ENCODE data around the gene PCCA.
"Not testable (repeated sequence)": the region's sequence is repeated elsewhere in the genome, so short reads cannot be mapped to it uniquely, and the experiment has no call there.

Gene PCCA

GRCh38 chr13:100381595-100382224 is 292.8 kb downstream of the PCCA start:
- DNase-seq: no peak

DNA sequence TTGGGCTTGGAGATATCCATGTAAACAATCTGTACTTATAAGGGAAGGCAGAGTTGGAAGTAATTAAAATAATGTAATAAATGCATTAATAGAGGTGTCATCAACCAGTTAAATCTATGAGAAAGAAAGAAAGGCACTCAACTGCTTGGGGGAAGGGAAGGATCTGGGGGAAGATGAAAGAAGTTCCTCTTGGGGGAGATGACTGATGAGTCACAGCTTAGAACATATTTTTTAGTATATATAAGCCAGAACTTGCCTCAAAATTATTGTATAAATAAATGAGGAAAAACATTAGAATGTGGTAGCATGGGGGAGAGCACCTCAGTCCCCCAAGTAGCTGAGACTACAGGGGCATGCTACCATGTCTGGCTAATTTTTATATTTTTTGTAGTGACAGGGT is 293.9 kb downstream of the PCCA start:
- no peak for DNase-seq

DNA sequence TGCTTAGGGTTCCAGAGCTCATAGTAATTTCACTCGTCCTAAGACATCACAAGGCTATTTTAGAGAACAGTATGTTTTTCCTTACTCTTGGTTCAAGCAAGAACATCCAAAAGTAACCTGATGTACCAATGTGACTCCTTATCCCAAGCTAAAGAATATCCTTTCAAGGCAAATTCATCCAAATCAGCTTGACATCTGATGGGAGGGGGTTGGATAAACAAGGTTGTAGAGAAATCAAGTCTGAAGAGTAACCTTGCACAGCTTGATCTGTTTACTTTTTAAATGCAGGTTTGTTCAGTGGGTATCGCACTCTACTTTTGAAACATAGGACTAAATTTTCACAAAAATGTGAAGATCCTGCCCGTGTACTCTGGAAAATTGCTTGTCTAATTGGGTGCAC is 298.5 kb downstream of the PCCA start:
- DNase-seq: no peak

GRCh38 chr13:100388150-100388549 is 299.3 kb downstream of the PCCA start:
- DNase-seq: not testable (repeated sequence)

- no peak for DNase-seq
These were observed 300.0 kb downstream of the PCCA start for GRCh38 chr13:100388923-100389322.

DNA sequence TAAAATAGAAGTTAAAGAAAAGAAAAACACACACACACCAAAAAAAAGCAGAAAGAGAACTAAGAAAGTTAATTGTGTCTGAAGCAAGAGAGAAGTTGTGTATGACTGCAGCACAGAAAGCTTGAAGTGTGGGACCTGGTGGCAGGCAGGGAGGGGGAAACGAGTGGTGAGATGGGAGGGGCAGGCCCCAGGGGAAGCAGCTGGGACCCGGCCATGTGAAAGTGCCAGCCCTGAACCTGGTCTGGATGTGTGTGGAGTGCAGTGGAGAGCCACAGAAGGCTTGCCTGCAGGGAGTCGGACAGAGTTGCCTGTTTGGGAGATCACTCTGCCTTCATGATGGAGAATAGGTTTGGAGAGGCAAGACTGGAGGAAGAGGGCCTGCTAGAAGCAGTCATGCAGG is 300.7 kb downstream of the PCCA start:
- no peak for DNase-seq

- no peak for DNase-seq
These were observed 304.1 kb downstream of the PCCA start for GRCh38 chr13:100392709-100393630.

DNA sequence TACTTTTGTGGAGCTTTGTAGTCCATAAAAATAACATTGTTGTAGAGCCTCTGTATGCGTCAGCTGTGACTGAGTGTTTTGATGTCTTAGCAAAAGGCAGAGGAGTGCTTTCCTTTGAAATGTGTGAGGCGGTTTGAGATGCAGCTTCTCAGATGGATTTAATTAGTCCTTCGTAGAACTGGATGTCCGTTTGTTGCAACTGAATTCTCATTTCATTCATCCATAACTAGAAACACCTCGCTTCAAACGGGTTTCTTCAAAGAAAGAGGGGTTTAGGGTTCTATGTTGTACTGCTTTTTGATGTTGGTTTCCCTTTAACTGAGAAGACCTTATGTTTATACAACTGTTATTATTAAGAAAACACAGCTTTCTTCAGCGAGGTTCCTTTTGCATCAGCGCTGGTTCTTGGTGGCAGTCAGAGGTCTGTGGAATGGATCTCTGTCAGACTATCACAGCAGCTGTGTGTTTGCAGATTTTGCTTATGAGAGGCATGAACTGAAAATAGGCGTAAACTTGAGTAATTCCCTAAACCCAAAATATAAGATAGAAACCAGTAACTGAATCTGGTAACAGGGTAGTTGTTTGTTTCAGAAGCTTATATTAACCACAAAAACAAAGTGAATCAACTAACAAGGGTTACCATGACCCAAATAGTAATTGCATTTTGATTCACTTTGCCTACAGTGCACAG is 305.3 kb downstream of the PCCA start:
- no peak for DNase-seq

GRCh38 chr13:100395698-100396373 is 306.9 kb downstream of the PCCA start:
- no peak for DNase-seq

DNA sequence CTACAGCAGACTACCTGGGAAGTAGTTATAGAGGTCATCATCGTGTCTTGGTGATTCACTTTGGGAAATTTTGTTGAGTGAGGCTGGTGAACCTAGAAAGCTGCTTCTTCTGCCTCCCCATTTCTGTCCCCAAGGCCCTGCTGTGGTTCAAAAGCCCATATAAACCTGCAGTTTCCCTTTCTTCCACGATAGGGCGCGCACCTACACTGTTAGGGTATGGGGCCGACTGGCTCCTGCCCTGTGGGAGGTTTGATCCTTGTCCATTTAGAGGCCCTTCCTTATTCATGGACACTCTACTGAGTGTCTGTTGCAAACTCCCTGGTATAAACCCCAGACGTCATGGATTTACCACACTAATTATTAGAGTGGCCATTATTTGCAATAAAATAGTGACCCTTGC is 307.9 kb downstream of the PCCA start:
- no peak for DNase-seq

DNA sequence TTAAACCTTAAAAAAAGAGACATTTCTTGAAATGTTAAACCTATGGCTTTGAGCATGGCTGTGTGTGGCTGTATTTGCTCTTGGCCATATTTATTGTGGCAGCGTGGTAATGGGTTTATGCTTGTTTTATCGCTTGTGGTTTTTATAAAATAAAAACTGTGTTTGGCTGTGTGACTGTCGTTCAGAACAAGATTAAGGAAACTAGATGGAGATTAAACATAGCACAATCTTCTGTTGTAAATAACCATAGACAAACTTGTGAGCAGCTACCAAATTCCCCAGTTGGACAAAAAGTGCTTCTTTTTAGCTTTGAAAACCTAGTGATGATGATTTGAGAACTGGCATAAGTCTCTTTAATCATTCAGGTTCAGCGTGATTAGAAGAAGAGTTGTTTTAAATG is 308.7 kb downstream of the PCCA start:
- no peak for DNase-seq

DNA sequence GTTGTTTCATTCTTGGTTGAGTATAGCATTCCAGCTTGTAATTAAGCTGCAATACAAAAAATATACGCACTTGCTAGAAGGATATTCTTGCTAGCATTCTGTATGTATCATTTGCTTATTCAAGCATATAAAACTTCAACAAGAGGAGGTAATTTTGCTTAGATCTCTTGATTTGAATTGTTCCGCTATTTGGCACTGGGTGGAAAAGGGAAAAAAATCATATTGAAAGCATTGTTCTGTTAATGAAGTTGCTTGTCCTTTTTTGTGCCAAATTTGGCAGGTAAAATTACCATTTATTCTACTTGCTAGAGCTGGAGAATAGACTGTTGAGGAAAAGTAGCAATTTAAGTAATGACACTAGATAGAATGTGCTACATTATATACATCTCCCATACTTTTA is 309.5 kb downstream of the PCCA start:
- DNase-seq: no peak

- DNase-seq: no peak
These were observed 310.6 kb downstream of the PCCA start for GRCh38 chr13:100399455-100399854.

DNA sequence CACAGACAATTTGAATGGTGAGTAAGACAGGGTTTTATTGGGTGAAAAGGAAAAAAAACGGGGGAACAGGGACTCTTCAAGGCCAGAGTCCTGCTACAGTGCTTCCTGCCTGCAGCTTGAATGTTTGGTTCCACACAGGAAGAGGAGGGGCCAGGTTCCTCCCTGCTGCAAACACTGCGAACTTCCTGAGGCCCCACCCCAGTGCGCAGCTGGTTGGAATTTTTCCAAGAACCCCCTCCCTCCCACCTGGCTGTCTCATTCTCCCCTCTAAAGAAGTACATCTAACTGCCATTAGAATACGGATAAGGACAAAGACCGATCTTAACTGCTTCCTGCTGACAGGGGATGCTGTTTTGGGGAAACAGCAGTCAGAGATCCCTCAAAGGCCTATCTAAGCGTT is 314.8 kb downstream of the PCCA start:
- no peak for DNase-seq

GRCh38 chr13:100409132-100409531 is 320.2 kb downstream of the PCCA start:
- DNase-seq: no peak

- DNase-seq: no peak
These were observed 334.5 kb downstream of the PCCA start for GRCh38 chr13:100423375-100423774.

GRCh38 chr13:100428986-100429385 is 340.1 kb downstream of the PCCA start:
- DNase-seq: no peak

- DNase-seq: no peak
These were observed 343.7 kb downstream of the PCCA start for GRCh38 chr13:100432611-100433010.

GRCh38 chr13:100433475-100433874 is 344.6 kb downstream of the PCCA start:
- no peak for DNase-seq

- no peak for DNase-seq
These were observed 345.3 kb downstream of the PCCA start for GRCh38 chr13:100434010-100434763.

GRCh38 chr13:100436099-100436498 is 347.2 kb downstream of the PCCA start:
- no peak for DNase-seq

DNA sequence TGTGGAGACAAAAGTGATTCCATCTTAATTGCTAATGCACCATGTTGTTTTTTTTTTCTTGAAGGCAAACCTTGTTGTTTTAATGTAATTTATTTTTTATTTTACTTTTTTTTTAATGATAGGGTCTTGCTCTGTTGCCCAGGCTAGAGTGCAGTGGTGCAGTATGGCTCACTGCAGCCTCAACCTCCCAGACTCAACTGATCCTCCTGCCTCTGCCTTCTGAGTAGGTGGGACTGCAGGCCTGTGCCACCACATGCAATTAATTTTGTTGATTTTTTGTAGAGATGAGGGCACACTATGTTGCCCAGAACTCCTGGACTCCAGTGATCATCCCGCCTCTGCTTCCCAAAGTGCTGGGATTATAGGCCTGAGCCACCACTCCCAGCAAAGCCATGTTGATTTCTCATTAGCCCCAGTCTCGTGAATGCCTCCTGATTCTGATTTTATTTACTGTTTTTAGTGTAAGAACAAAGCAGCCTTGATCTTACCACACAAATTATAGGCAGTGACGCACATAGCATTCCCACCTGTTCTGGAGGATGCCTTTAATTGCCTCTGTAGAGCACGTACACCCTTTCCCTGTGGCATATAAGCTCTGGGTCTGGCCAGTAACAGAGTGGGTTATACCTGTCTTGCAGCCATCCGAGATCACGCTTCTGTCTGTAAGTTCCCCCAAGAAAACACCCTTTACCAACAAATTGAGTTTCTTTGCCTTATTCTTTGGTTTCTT is 349.3 kb downstream of the PCCA start:
- no peak for DNase-seq
